ENCODE data around the gene TBK1.
A peak's percentile ranks its signal among the peaks of the same experiment; 100 is the strongest.
"Not testable (repeated sequence)": the region's sequence is repeated elsewhere in the genome, so short reads cannot be mapped to it uniquely, and the experiment has no call there.

TBK1 gene

GRCh38 chr12:64497484-64497883, 45.6 kb downstream of the TBK1 start:
- DNase-seq (ENCODE audit: low read depth) = no peak

- DNase-seq (ENCODE audit: low read depth) = no peak
These were observed 46.0 kb downstream of the TBK1 start for GRCh38 chr12:64497903-64498302.

GRCh38 chr12:64500394-64500793, 48.5 kb downstream of the TBK1 start:
- DNase-seq (ENCODE audit: low read depth) = no peak

GRCh38 chr12:64501486-64501885, 49.6 kb downstream of the TBK1 start:
- no peak for DNase-seq (ENCODE audit: low read depth)

GRCh38 chr12:64506955-64507354, 55.0 kb downstream of the TBK1 start:
- no peak for DNase-seq (ENCODE audit: low read depth)

- DNase-seq (ENCODE audit: low read depth) = no peak
These were observed 58.7 kb downstream of the TBK1 start for GRCh38 chr12:64510667-64511066.

GRCh38 chr12:64518396-64518795, 66.5 kb downstream of the TBK1 start:
- DNase-seq (ENCODE audit: low read depth) = no peak

- DNase-seq (ENCODE audit: low read depth) = no peak
These were observed 69.9 kb downstream of the TBK1 start for GRCh38 chr12:64521833-64522232.

GRCh38 chr12:64522316-64522715, 70.4 kb downstream of the TBK1 start:
- no peak for DNase-seq (ENCODE audit: low read depth)

GRCh38 chr12:64522807-64523206, 70.9 kb downstream of the TBK1 start:
- DNase-seq (ENCODE audit: low read depth) = no peak

- DNase-seq (ENCODE audit: low read depth) = peak; percentile 79
These were observed 71.9 kb downstream of the TBK1 start for GRCh38 chr12:64523565-64524444.

GRCh38 chr12:64525461-64526160, 73.7 kb downstream of the TBK1 start:
- DNase-seq (ENCODE audit: low read depth) = no peak

- DNase-seq (ENCODE audit: low read depth) = no peak
These were observed 74.9 kb downstream of the TBK1 start for GRCh38 chr12:64526859-64527258.

GRCh38 chr12:64528616-64529015, 76.7 kb downstream of the TBK1 start:
- DNase-seq (ENCODE audit: low read depth) = no peak

GRCh38 chr12:64530566-64530965, 78.6 kb downstream of the TBK1 start:
- DNase-seq (ENCODE audit: low read depth) = no peak

- no peak for DNase-seq (ENCODE audit: low read depth)
These were observed 79.9 kb downstream of the TBK1 start for GRCh38 chr12:64531665-64532334.

GRCh38 chr12:64532734-64533351, 80.9 kb downstream of the TBK1 start:
- no peak for DNase-seq (ENCODE audit: low read depth)

- no peak for DNase-seq (ENCODE audit: low read depth)
These were observed 82.8 kb downstream of the TBK1 start for GRCh38 chr12:64534672-64535199.

- no peak for DNase-seq (ENCODE audit: low read depth)
These were observed 86.2 kb downstream of the TBK1 start for GRCh38 chr12:64538121-64538520.

- DNase-seq (ENCODE audit: low read depth) = not testable (repeated sequence)
These were observed 90.6 kb downstream of the TBK1 start for GRCh38 chr12:64542409-64543047.

GRCh38 chr12:64544371-64545080, 92.6 kb downstream of the TBK1 start:
- no peak for DNase-seq (ENCODE audit: low read depth)
